ENCODE measurements around the gene TAF6L. TPM values are rescaled to one million over a fixed set of nuclear protein-coding genes. Genes with fewer than 3 reads are reported as not detected.

The TAF6L gene
- total RNA-seq, 1 experiment from 2014 or later = 42.1 TPM

DNA sequence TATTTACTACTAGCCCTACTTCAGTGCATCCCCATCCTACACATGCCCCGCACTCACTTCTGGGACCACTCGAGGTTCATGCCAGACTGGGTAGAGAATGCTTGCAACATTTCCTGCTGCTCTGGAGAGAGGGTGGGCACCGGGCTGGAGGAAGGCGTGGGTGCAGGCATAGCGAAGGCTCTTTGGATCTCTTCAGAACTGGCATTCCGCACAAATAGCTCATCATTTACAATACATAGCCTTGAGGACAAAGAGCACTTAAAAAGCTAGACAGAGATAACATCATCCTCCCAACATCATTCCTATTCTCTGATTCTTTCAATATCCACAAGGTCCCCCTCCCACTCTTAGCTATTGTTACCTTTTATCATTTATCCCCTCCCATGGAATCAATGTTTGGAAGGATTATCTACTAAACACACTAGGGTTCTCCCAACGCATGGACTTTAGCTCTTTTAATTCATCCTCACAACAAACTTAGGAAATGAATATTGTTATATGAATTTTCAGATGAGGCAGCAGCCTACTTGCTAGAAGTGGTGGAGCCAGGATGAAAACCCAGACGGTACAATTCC lies 23.1 kb downstream of the TAF6L start (continued):
- TF ChIP-seq, protein P1, sequence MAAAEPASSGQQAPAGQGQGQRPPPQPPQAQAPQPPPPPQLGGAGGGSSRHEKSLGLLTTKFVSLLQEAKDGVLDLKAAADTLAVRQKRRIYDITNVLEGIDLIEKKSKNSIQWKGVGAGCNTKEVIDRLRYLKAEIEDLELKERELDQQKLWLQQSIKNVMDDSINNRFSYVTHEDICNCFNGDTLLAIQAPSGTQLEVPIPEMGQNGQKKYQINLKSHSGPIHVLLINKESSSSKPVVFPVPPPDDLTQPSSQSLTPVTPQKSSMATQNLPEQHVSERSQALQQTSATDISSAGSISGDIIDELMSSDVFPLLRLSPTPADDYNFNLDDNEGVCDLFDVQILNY (CRISPR knock-in tag; IDR thresholded peaks at IDR 0.05) = no peak
- TF ChIP-seq HMGA2 (CRISPR knock-in tag; IDR thresholded peaks at IDR 0.05) (no peak), PRRX2 (CRISPR knock-in tag; IDR thresholded peaks at IDR 0.05) (no peak), ZNF423 (CRISPR knock-in tag; IDR thresholded peaks at IDR 0.05) (no peak), NFATC4 (CRISPR knock-in tag; IDR thresholded peaks at IDR 0.05) (no peak), CREB1 (CRISPR knock-in tag; IDR thresholded peaks at IDR 0.05) (no peak)
- TF ChIP-seq, protein P2, sequence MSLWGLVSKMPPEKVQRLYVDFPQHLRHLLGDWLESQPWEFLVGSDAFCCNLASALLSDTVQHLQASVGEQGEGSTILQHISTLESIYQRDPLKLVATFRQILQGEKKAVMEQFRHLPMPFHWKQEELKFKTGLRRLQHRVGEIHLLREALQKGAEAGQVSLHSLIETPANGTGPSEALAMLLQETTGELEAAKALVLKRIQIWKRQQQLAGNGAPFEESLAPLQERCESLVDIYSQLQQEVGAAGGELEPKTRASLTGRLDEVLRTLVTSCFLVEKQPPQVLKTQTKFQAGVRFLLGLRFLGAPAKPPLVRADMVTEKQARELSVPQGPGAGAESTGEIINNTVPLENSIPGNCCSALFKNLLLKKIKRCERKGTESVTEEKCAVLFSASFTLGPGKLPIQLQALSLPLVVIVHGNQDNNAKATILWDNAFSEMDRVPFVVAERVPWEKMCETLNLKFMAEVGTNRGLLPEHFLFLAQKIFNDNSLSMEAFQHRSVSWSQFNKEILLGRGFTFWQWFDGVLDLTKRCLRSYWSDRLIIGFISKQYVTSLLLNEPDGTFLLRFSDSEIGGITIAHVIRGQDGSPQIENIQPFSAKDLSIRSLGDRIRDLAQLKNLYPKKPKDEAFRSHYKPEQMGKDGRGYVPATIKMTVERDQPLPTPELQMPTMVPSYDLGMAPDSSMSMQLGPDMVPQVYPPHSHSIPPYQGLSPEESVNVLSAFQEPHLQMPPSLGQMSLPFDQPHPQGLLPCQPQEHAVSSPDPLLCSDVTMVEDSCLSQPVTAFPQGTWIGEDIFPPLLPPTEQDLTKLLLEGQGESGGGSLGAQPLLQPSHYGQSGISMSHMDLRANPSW (CRISPR knock-in tag; conservative IDR thresholded peaks at IDR 0.05; ENCODE audit: low read depth) = no peak
- TF ChIP-seq, protein P3, sequence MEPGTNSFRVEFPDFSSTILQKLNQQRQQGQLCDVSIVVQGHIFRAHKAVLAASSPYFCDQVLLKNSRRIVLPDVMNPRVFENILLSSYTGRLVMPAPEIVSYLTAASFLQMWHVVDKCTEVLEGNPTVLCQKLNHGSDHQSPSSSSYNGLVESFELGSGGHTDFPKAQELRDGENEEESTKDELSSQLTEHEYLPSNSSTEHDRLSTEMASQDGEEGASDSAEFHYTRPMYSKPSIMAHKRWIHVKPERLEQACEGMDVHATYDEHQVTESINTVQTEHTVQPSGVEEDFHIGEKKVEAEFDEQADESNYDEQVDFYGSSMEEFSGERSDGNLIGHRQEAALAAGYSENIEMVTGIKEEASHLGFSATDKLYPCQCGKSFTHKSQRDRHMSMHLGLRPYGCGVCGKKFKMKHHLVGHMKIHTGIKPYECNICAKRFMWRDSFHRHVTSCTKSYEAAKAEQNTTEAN (CRISPR knock-in tag; IDR thresholded peaks at IDR 0.05) = no peak

DNA sequence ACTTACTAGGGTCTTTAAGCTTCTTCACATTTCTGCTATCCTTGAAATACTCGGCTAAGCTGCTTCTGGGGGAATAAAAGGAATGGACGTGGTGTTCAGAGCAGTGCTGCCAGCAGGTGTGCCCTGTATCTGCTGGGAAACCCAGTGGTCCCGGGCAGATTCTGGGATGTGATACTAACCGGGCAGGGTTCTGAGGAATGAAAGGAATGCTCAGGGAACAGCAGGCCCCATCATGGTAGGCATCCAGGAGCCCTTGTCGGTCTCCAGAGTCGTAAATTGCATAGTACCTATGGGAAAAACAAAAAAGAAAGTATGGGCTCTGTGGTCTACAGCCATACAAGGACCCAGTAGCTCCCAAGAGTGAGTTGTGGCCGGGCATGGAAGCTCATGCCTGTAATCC lies 25.1 kb downstream of the TAF6L start:
- no peaks in the 10 kb centered on the region for H3K9me3 Mint-ChIP-seq
- H3K4me3 Mint-ChIP-seq = no peak overlapping the region
- ATAC-seq (no peak), DNase-seq (ENCODE audit: low spot score) (no peak)
- ChIA-PET CTCF (interaction anchor here (0.6 to 2.5 kb wide), 5 partner anchors 10 to 90 kb away, joined by 3 to 17 read pairs (median 4); partner anchors contain the start of genes POLR2G, SLC3A2 and TMEM179B), POLR2A (interaction anchor here (0.6 kb wide), 2 partner anchors 33 to 67 kb away, joined by 3 read pairs; no protein-coding TSS in a partner anchor)
- H3K27me3 Mint-ChIP-seq (ENCODE audit: low read depth) = no peaks in the 10 kb centered on the region
- peak overlapping the region; percentile 71 for H3K27ac Mint-ChIP-seq
- H3K4me1 Mint-ChIP-seq = peaks cover 8% of the 10 kb centered on the region
- TF ChIP-seq, protein P4, sequence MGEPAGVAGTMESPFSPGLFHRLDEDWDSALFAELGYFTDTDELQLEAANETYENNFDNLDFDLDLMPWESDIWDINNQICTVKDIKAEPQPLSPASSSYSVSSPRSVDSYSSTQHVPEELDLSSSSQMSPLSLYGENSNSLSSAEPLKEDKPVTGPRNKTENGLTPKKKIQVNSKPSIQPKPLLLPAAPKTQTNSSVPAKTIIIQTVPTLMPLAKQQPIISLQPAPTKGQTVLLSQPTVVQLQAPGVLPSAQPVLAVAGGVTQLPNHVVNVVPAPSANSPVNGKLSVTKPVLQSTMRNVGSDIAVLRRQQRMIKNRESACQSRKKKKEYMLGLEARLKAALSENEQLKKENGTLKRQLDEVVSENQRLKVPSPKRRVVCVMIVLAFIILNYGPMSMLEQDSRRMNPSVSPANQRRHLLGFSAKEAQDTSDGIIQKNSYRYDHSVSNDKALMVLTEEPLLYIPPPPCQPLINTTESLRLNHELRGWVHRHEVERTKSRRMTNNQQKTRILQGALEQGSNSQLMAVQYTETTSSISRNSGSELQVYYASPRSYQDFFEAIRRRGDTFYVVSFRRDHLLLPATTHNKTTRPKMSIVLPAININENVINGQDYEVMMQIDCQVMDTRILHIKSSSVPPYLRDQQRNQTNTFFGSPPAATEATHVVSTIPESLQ (CRISPR knock-in tag; IDR thresholded peaks at IDR 0.05) = no peak
- TF ChIP-seq ZNF317 (CRISPR knock-in tag; IDR thresholded peaks at IDR 0.05; ENCODE audit: borderline replicate concordance, low read depth) (no peak), IRF2 (CRISPR knock-in tag; IDR thresholded peaks at IDR 0.05; ENCODE audit: borderline replicate concordance, low read depth) (no peak), ZNF416 (CRISPR knock-in tag; IDR thresholded peaks at IDR 0.05) (no peak), ZNF671 (CRISPR knock-in tag; IDR thresholded peaks at IDR 0.05) (no peak), EMX1 (CRISPR knock-in tag; IDR thresholded peaks at IDR 0.05) (no peak), GABPB1 (CRISPR knock-in tag; IDR thresholded peaks at IDR 0.05) (no peak)
- TF ChIP-seq, protein P5, sequence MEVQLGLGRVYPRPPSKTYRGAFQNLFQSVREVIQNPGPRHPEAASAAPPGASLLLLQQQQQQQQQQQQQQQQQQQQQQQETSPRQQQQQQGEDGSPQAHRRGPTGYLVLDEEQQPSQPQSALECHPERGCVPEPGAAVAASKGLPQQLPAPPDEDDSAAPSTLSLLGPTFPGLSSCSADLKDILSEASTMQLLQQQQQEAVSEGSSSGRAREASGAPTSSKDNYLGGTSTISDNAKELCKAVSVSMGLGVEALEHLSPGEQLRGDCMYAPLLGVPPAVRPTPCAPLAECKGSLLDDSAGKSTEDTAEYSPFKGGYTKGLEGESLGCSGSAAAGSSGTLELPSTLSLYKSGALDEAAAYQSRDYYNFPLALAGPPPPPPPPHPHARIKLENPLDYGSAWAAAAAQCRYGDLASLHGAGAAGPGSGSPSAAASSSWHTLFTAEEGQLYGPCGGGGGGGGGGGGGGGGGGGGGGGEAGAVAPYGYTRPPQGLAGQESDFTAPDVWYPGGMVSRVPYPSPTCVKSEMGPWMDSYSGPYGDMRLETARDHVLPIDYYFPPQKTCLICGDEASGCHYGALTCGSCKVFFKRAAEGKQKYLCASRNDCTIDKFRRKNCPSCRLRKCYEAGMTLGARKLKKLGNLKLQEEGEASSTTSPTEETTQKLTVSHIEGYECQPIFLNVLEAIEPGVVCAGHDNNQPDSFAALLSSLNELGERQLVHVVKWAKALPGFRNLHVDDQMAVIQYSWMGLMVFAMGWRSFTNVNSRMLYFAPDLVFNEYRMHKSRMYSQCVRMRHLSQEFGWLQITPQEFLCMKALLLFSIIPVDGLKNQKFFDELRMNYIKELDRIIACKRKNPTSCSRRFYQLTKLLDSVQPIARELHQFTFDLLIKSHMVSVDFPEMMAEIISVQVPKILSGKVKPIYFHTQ (CRISPR knock-in tag; IDR thresholded peaks at IDR 0.05) = no peak
- peaks cover 69% of the 10 kb centered on the region for H3K36me3 Mint-ChIP-seq

All from WTC11 (cell line).